Right atrium auricular region (tissue), 2 donors: ENCODE results near the gene TAF11L12. TPM values are rescaled to one million over a fixed set of nuclear protein-coding genes. Genes with fewer than 3 reads are reported as not detected.
"Not testable (repeated sequence)": the region's sequence is repeated elsewhere in the genome, so short reads cannot be mapped to it uniquely, and the experiment has no call there.

Source experiments
- DNase-seq: peaks from one replicate; pipeline ENCODE4 v3.0.0-alpha.2; 2019; ENCODE audit warnings: low spot score
- H3K27ac ChIP-seq, 2 donors: fragments of 200-600 bp; sonication (generic); 1 replicate in 1 of 2; 2 replicates in 1 of 2; pipeline ENCODE4 v1.5.1; 2016 to 2019
- H3K27me3 ChIP-seq, 2 donors: fragments of 200-600 bp; sonication (generic); one replicate each; pipeline versions ENCODE4 v1.5.1 to v1.6.0; 2017 to 2019
- H3K36me3 ChIP-seq: fragments of 200-600 bp; sonication (generic); one replicate; pipeline ENCODE4 v1.5.1; 2016
- H3K4me1 ChIP-seq, 2 donors: fragments of 200-600 bp; sonication (generic); one replicate each; pipeline versions ENCODE4 v1.5.1 to v1.6.0; 2017 to 2019
- H3K4me3 ChIP-seq, 2 donors: fragments of 200-600 bp; sonication (generic); 1 replicate in 1 of 2; 2 replicates in 1 of 2; pipeline ENCODE4 v1.5.1; 2017 to 2019; ENCODE audit warnings: mild to moderate bottlenecking in 1 of 2, moderate library complexity in 1 of 2
- H3K9me3 ChIP-seq, 2 donors: fragments of 200-600 bp; sonication (generic); one replicate each; pipeline ENCODE4 v1.5.1; 2019
- total RNA-seq, 2 donors: library from RNA; depleted of rRNA; stranded (reverse); fragments of >200 nt; gene quantifications; one replicate each; pipeline ENCODE4 v1.1.0, GENCODE V29; 2016
- TF ChIP-seq, protein P1 (sequence below), 2 donors: fragments of 200-600 bp; sonication (generic); IDR thresholded peaks; one replicate each; pipeline ENCODE4 v1.5.1; 2019; ENCODE audit warnings: antibody characterized with exemption in 2 of 2

TAF11L12 gene
- total RNA-seq, 2 donors from 2014 or later = not detected

DNA sequence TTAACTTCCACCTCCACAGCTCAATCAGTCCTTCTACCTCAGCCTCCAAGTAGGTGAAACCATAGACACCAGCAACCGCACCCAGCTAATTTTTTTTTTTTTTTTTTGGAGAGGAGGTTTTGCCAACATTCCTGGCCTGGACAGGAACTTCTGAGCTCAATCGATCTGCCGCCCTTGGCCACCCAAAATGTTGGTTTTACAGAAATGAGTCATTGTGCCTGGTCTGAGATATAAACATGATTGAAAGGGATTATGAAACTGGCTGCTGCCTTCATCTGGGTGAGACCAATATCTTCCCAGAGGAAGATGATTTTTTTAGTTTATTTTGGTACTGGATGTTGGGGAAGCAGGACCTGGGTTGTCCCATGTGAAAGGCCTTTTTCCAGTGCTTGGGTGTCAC lies 9.2 kb downstream of the TAF11L12 start:
- Histone ChIP-seq H3K9me3 (no peaks in the 10 kb centered on the region), H3K36me3 (no peaks in the 10 kb centered on the region), H3K27ac (no peak overlapping the region), H3K4me3 (no peak overlapping the region), H3K27me3 (no peaks in the 10 kb centered on the region), H3K4me1 (no peaks in the 10 kb centered on the region)
- no peak for DNase-seq
- TF ChIP-seq, protein P1, sequence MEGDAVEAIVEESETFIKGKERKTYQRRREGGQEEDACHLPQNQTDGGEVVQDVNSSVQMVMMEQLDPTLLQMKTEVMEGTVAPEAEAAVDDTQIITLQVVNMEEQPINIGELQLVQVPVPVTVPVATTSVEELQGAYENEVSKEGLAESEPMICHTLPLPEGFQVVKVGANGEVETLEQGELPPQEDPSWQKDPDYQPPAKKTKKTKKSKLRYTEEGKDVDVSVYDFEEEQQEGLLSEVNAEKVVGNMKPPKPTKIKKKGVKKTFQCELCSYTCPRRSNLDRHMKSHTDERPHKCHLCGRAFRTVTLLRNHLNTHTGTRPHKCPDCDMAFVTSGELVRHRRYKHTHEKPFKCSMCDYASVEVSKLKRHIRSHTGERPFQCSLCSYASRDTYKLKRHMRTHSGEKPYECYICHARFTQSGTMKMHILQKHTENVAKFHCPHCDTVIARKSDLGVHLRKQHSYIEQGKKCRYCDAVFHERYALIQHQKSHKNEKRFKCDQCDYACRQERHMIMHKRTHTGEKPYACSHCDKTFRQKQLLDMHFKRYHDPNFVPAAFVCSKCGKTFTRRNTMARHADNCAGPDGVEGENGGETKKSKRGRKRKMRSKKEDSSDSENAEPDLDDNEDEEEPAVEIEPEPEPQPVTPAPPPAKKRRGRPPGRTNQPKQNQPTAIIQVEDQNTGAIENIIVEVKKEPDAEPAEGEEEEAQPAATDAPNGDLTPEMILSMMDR (IDR thresholded peaks at IDR 0.05) = no peak

GRCh38 chr5:17620627-17621026 lies 10.4 kb downstream of the TAF11L12 start:
- TF ChIP-seq, protein P1 (IDR thresholded peaks at IDR 0.05) = no peak
- Histone ChIP-seq H3K4me1 (no peaks in the 10 kb centered on the region), H3K9me3 (no peaks in the 10 kb centered on the region), H3K4me3 (no peak overlapping the region), H3K27ac (no peak overlapping the region), H3K27me3 (no peaks in the 10 kb centered on the region), H3K36me3 (no peaks in the 10 kb centered on the region)
- DNase-seq = no peak

DNA sequence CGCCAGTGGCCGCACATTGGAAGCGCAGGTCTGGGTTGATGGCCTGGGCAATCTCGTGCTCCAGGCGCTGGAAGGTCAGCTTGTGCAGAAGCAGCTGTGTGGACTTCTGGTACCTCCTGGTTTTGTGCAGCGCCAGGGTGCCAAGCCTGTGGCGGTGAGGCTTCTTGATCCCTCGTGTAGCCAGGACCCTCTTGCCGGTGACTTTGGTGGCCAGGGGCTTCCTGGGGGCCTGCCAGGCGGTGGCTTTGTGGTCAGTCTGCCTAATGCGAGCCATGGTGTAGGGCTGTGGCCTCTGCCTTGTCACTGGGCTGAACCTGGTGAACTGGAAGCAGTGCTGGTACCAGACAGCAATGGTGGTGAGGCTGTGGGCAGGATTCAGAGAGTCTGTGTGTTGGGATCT lies 15.5 kb downstream of the TAF11L12 start:
- Histone ChIP-seq H3K9me3 (no peaks in the 10 kb centered on the region), H3K4me1 (no peaks in the 10 kb centered on the region), H3K27me3 (no peaks in the 10 kb centered on the region), H3K4me3 (no peak overlapping the region), H3K27ac (no peak overlapping the region), H3K36me3 (no peaks in the 10 kb centered on the region)
- DNase-seq = no peak
- TF ChIP-seq, protein P1 (IDR thresholded peaks at IDR 0.05) = no peak

DNA sequence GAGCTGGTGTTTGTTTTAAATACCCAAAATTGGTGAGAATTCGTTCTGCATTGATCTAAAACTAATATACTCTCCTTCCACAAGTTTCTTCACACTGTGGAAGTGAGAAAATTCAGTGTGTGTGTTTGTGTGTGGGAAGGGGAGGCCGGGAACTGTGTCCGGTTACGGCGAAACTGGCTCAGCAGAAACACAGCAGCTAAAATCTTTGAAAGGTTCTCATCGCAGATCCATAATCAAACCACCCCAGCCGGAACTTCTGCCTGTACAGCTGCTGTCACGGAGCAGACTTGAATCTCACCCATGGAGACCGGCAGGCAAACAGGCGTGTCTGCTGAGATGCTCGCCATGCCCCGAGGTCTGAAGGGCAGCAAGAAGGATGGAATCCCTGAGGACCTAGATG lies 21.6 kb downstream of the TAF11L12 start, which contains the start of gene TAF11L13:
TSS of gene TAF11L13 (plus strand) at position 301 of the 400 bp plus-strand sequence.
- not testable (repeated sequence) for DNase-seq, H3K9me3 ChIP-seq, H3K36me3 ChIP-seq, H3K27ac ChIP-seq, H3K4me1 ChIP-seq, H3K27me3 ChIP-seq, H3K4me3 ChIP-seq

DNA sequence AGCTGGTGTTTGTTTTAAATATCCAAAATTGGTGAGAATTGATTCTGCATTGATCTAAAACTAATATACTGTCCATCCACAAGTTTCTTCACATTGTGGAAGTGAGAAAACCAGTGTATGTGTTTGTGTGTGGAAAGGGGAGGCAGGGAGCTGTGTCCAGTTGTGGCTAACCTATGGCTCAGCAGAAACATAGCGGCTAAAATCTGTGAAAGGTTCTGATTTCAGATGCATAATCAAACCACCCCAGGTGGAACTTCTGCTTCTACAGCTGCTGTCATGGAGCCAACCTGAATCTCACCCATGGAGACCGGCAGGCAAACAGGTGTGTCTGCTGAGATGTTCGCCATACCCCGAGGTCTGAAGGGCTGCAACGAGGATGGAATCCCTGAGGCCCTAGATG lies 24.0 kb downstream of the TAF11L12 start, which contains the start of gene TAF11L14:
TSS of gene TAF11L14 (plus strand) at position 301 of the 400 bp plus-strand sequence.
- Histone ChIP-seq H3K27ac (no peak within 1 kb of the TSS), H3K4me1 (no peaks in the 10 kb centered on the region), H3K9me3 (no peaks in the 10 kb centered on the region), H3K36me3 (no peaks in the 10 kb centered on the region), H3K4me3 (no peak within 1 kb of the TSS), H3K27me3 (no peaks in the 10 kb centered on the region)
- TF ChIP-seq, protein P1 (IDR thresholded peaks at IDR 0.05) = no peak
- no peak for DNase-seq

- H3K4me1 ChIP-seq, DNase-seq, H3K27me3 ChIP-seq, H3K36me3 ChIP-seq, H3K9me3 ChIP-seq, H3K4me3 ChIP-seq, H3K27ac ChIP-seq: not testable (repeated sequence)
Measured at GRCh38 chr5:17649232-17649631, 39.0 kb downstream of the TAF11L12 start.

- not testable (repeated sequence) for DNase-seq, H3K36me3 ChIP-seq, H3K9me3 ChIP-seq, H3K27me3 ChIP-seq, H3K4me1 ChIP-seq, H3K27ac ChIP-seq, H3K4me3 ChIP-seq
Measured at GRCh38 chr5:17655201-17655759, 45.1 kb downstream of the TAF11L12 start.
